SIG-M5 treated with dmso at 0.1 percent for 504 hours (cell line): ENCODE results near the gene KIAA1217.

ENCODE experiments used
- DNase-seq: peaks from one replicate; lab custom pipeline; 2025; ENCODE audit not compliant: unreplicated experiment; lab: John Stamatoyannopoulos, UW

Gene KIAA1217

DNA sequence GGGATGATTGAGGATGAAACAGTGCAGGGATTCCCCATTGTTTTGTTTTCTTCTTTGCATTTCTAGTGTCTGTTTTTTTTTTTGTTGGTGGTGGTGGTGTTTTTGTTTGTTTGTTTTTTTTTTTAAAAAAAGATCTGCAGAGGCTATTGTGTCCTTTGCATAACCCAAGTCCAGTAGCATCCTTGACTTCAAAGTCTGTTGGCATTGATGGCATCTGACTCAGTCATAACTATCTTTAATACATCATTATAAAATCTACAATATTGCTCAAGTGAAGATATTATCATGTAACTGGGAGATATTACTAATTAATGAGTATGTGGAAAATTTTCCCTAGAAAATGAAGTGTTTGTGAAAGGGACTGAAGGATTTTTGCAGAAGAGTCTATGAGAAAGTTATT lies 70.2 kb downstream of the KIAA1217 start:
- DNase-seq: no peak

DNA sequence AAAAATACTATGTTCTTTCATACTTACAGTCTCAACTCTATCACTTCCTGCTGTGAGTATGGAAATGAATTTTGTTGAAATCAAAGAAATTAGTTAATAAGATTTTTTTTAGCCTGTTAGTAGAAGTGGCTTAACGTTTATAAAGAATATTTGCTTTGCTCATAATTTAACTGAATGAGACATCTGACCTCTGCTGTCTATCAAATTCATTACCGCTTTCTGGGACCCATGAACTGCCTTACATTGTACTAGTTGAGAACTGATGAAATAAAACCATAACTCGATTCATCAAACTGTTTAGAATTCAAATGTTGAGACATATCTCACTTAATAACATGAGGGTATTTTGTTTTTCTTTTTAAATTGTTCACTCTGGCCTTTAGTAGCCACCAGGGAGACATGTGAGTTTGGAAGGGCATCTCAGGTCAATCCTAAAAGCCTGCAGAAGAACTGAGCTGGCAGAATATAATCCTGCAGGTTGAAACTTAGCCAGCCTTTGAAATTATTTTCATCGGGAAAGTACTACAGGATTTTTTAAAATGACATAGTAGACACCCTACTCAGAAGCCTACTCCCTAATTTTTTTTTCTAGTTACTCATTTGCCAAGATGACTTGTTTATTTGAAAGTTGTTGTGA lies 78.7 kb downstream of the KIAA1217 start:
- no peak for DNase-seq

DNA sequence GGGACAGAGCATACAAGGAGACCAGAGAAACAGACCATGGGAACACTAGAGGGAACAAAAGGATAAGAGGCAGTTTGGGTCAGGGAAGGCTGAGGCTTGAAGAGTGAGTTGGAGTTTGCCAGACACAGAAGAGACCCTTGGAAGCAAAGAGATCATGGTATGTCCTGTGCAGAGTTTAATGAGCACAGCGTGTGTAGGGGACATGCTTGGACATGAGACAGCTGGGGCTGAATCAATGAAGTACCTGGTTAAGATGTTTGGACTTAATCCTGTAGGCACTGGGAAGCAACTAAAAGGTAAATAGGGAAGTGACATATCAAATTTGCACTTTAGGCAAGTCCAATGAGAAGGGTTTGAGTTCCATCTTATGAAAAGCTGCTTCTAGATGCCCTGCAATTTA lies 79.6 kb downstream of the KIAA1217 start:
- no peak for DNase-seq

DNA sequence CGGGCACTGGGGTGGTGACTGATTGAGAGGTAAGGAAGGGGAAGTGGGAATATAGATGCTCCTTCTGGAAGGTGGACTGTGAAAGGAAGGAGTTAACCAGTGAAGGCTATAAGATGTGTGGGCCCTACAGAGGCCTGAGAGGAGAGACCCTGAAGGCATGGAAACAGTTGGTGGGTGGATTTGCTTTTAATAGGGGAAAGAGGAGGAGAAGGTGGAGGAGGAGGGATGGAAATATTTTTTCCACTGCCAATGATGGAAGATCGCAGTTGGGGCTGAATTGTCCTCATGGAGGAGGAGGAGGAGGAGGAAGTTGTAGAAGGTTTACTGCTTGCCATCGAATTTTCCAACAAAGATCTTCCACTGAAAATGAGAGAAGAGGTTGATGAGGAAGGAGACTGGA lies 80.3 kb downstream of the KIAA1217 start:
- no peak for DNase-seq

DNA sequence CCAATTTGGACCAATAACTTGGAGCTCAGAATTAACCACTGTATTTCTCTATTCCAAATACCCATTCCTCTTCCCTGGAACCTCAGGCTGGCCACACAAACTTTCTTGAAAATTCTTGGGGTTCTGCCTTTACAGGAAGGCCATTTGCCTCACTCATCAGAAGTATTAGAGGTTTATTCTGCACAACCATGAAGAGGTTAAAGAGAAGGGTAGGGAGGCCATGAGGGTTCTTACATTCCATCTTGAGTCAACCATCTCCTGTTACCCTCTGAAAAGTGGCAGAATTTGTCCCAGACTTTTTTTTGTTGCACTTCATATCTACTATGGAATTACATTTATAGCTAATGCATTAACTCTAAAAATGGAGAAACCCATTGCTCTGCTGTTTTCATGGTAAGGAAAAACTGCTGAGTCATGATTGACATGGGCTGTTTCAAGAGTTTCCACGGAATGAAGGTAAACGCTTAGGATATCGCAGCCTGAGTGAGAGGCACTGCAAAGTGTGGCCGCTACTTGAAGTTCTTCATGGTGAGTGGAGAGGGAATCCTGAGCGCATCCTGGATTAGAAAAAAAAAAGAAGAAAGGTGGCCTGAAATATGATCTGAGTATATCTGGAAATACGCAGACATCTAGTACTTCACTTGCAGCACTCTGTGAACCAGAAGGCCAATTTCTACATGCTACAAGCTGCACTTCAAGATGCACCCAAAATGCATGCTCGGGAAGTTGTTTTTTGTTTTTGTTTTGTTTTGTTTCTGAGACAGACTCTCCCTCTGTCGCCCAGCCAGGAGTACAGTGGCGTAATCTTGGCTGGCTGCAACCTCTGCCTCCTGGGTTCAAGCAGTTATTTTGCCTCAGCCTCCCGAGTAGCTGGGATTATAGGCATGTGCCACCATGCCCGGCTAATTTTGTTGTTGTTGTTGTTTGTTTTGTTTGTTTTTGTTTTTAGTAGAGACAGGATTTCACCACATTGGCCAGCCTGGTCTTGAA lies 83.7 kb downstream of the KIAA1217 start:
- DNase-seq: no peak

DNA sequence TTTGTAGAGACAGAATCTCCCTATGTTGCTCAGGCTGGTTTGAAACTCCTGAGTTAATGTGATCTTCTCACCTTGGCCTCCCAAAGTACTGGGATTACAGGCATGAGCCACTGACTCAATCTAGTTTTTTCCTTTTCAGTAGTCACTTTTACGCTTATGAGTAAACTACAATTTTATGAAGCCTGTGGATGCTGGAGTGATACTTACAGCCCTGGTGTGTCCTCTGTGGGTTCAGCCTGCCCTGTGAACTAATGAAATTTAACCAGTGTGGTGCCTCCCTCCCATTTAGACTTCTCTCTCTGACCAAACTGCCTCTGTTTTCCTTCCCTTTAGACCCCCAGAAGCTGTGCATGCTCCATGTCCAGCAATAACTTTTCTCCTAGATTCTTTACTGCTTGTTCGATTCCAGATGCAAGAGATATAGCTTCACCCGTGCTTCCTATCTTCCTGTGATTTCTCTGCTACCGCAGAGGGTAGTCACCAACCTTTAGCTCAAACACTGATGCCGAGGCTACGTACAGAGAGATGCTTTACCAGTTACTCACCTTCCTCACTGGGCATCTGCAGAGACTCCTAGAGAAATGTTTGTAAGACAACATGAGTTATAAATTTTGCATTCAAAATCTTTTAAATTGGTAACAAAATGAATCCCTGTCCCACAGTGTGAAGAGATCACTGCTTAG lies 90.8 kb downstream of the KIAA1217 start:
- DNase-seq: no peak

DNA sequence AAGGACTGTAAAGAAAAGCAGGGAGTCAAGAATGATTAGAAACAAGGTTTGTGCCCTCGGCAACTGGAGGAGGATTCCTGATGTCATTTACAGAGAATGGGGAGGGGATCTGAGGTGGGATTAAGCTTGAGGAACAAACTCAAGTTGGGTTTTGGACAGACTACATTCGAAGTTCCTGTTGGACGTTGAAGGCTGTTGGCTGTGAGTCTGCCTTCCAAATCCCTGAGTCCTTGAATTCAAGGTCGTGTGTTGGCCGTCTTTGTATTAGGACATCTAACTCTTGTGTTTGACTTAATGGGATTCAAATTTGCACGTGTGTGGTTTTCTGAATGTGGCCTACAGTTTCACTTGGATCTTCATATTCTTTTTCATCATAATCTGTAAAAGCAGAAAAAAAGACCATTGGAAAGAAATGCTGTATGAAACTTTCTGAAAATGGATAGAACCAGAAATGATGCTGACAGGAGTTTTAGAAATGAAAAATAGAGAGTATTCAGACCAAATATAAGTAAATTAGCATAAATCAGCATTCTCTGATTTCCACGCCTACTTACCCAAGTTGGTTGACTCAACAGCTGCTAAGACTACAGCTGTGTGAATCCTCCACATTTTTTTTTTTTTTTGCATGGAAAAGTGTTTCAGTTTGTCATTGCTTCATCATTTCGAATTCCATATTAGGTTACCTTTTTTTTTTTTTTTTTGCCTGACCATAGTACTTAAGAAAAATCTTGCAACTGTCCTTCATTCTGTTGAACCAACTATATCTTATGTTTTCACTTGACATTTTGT lies 94.8 kb downstream of the KIAA1217 start:
- no peak for DNase-seq

DNA sequence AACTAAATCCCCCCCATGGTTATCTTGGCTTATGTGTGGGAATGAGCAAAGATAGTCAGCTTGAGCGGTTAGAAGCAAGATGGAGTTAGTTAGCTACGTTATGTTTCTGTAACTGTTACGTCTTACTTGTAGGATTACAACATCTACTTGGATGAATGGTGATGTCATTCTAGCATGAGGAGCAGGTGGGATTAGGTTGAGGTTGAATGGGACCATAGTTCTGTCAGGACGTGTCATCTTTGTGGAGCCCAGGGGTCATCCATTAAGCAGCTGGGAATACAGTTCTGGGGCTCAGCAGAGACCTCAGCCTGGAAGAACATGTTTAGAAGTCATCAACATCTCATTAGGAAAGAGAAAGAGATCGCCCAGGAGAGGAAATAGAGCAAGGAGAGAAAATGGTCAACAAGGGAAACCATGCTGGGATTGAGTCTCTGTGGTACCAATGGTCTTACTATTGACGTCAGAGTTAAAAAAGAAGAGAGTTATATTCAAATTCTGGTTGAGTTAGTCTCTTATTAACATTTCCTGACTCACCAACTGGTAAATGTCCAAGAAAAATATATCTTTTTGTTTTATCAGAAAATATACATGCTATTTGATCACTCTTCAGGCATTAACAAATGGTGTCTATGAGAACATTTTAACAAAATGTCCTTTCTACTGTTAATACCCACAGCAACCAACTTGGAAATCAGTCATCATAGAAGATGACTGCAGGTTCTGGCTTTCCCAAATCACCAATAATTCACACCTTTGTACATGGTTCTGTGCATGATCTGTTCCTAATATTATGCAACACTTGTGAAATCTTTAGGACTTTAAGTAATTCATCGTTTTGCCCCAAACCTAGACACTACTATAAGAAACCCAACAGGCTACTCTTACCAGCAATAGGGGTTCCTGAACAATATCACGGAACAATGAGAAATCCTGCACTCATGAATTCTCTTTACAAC lies 96.9 kb downstream of the KIAA1217 start:
- DNase-seq: no peak

DNA sequence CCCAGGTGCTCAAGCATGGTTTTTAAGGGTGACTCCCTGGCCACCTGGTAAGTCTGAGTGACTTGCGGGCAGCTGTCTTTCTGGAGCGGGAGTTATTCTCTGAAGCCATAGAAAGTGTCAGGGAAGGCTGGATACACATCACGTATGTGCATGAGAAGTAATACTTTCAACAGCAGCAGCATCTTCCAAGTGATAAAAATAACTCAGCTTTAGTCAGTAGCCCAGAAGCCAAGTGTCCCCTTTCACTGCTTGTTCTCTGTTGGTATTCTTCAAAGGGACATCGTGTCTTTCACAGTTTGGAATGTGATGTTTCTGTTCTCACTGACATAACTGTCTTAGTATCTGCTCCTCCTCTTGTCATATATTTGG lies 97.6 kb downstream of the KIAA1217 start:
- no peak for DNase-seq

DNA sequence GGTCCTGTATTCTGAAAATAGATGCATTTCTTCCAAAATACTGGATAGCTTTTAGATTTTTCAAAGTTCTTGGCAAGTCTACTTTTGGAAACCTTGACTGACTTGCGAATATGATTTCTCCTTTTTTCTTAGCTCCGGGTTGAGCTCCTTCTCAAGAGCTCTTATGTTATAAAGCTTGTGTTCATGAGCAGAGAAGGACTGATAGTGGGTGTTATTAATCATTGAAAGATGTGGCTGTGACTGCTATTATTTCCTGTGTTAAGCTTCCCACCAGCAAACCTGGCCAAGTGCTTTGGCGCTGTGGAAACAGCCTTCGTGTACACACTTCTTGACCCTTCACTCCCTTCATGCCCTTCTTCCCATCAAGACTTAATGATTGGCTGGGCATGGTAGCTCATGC lies 98.2 kb downstream of the KIAA1217 start:
- no peak for DNase-seq

DNA sequence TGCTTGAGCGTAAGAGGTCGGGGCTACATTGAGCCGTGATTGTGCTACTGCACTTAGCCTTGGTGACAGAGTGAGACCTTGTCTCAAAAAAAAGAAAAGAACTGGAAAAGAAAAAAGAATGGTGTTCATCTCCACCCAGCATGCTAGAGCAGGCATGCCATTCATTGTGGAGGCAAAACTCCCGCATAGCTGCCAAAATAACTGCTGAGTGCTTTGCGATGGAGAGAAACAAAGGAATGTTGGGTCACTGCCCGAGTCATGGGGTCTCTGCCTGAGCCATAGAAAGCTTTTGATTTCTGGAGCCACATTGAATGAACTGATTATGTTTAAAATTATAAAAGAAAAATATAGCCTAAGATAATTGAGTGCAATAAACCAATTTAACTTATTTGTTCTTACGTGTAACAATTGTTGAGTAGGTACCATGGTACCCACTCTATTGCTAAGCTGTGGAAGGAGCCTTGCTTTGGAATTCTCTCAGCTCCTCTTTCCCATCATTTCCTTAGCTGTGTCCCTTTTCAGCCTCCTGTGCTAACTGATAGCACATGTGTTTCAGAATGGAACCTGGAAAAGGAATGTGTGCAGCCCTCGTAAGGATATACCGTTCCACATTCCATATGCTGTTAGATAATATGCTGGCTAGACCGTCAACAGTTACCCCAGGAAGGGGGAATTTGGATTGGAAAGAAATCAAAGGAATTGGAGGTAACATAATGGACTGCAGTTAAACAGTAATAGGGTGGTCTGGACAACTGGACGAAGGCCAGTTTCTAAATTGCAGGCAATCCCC lies 99.0 kb downstream of the KIAA1217 start:
- no peak for DNase-seq

DNA sequence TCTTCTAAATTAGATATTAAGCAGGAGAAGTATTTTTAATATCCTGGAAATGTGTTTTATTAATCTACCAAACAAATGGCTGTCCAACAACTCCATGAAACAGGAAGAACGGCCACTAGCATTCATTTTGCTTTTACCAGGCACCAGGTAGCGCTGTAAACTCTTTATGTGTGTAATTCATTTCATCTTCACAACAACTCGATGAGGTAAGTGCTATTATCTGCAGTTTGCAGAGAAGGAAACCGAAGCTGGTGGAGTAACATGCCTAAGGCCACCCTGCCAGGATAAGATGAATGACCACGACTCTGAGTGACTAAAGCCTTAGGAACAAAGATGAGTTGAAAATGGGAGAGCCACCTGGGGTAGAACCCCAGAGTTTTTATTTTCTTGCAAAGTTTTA lies 101.2 kb downstream of the KIAA1217 start:
- no peak for DNase-seq

DNA sequence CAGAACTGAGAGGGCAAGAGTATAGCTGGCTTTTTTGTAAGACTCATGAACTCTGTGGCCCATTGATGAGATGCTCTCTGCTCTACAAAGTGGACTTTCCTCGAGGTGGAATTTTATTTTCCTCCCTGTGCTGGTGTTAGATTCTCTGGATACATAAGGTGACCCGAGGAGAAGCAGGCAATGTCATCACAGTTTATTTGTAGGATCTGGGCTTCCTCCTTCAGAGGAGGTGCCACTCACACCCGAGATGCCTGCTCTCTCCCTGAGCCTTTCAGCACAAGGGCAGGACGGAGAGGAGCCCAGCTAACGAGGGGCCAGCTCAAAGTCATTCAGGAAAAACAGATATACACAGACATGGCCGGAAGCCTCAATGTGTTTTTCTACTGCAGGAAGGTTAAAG lies 103.0 kb downstream of the KIAA1217 start:
- DNase-seq: no peak

DNA sequence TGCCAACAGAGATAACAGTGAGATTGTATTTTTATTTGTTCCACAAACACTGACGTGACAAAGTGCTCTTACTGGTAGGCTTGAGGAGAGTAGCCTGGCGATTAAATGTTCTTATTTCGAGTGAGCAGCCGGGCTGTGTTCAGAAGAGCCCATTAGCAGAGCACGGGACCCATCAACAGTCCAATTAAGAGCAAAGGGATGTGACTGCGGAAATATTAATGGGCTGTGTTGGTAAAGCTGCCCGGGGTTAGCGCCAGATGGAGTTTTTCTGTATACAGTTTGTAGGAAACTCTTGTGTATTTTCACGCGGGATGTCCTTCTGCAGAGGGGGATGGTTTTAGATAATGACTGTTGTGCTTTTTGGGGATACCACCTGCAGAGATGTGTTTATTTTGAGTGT lies 104.3 kb downstream of the KIAA1217 start:
- DNase-seq: no peak

DNA sequence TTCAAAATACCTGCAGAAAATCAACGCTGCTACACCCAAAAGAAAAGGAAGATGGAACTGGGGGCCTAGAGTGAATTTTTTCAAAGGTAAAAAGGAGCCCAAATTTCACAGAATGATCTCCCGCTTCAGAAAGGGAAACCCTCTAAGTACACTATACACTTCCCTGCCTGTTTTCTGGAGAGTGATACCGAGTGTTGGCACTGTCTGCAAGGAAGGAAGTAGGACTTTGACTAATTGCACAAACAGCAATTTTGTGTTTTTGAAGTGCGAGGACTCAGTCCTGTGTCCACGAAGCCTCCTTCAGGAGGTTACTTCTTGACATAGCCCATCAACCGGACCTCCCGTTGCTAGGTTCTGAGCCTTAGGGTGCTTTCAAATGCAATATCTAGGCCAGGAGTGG lies 106.3 kb downstream of the KIAA1217 start:
- no peak for DNase-seq

DNA sequence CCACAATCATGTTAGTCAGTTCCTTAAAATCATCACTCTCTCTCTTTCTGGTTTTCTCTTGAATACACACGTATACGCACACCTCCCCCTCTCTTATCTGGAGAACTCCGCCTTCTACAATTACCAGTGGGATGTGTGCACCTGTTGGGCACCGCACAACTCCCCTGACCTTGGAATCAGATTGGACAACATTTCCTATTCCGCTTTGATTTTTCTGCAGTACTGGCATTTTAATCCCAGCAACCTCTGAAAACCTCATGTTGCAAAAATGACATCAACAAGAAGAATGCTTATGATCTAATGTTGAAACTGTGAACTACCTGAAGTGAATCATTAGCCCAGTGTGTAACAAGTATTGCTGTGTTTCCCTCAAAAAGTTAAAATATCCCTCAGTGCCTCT lies 109.6 kb downstream of the KIAA1217 start:
- DNase-seq: no peak

DNA sequence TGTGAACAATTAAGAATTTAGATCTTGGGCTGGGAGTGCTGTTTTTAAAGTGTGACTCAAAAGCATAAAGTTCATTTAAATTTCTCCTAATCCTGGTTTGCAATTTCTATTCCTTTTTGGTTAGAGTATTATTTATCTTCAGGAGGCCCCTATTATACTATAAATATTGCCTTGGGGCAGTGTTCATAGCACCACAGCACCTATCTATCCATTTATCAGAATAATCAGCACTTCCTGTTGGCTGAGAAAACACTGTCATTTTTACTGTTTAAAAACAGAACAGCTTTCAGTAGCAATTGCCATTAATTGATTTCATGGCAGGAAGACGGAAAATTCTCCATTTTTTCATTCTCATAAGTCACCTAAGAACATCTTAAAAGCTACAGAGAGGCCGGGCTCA lies 111.4 kb downstream of the KIAA1217 start:
- no peak for DNase-seq

DNA sequence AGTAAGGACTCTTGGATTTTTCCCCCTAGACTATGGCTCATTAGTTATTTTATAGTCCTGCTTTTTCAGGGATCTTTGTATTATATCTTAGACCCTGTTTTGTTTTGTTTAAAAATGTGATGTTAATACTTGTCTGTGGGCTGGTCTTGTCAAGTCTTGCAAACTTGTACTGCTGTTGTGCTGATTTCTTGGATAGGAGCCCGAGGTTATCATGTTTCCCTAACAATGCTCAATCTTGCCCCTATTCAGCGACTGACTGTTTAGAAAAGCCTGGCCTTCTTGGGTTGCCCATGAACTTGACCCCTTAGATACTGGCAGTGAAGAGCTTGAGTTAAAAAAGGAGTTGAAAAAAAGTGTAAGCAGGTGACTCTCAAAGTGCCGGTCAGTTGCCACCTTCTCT lies 115.7 kb downstream of the KIAA1217 start:
- DNase-seq: no peak

DNA sequence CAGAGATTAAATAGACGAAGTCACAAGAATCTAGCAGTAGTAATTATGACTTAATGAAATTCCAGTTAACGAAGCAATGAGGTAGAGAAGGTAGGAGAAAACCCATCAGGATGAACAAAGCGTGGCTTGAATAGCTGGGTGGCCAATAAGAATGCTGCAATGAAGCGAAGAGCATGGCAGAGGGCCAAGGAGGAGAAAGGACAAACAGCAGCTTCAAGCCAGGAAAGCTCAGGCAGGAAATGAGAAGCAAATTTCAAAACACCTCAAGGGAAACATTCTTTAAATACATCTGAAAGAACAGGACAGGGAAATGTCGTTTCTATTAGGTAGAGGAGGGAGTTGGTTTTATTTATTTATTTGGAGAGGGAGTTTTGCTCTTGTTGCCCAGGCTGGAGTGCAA lies 122.5 kb downstream of the KIAA1217 start:
- DNase-seq: no peak
